A673 (cell line): Measurements from ENCODE around the gene EZH1. TPM values are rescaled to one million over a fixed set of nuclear protein-coding genes. Genes with fewer than 3 reads are reported as not detected.

Experiments
- BruUV-seq: library from RNA; stranded (reverse); fragments of 400-500 nt; replicated peaks from 2 replicates; lab custom pipeline; 2021; lab: Mats Ljungman, UMichigan
- CTCF ChIA-PET: fragments of 300-600 bp; sonication (Branson Sonifier 250); formaldehyde crosslinking; loops from one replicate; lab custom pipeline; 2022; ENCODE audit warnings: antibody characterized with exemption; lab: Charles Lee
- POLR2A ChIA-PET: fragments of 300-600 bp; sonication (Branson Sonifier 250); formaldehyde crosslinking; loops from one replicate; lab custom pipeline; 2022; ENCODE audit warnings: antibody characterized with exemption; ENCODE audit not compliant: low non-redundant PET; lab: Charles Lee
- DNase-seq: peaks from one replicate; pipeline ENCODE4 v3.0.0-alpha.2; 2015; ENCODE audit warnings: low spot score
- H3K27ac ChIP-seq: fragments of 200-600 bp; sonication (generic); 2 replicates; pipeline ENCODE4 v1.5.1; 2016; ENCODE audit warnings: mixed run types, low read depth, mild to moderate bottlenecking, mixed read lengths, antibody characterized with exemption, low read length; ENCODE audit not compliant: poor library complexity, severe bottlenecking
- H3K27me3 ChIP-seq: fragments of 200-600 bp; sonication (generic); replicated peaks from 2 replicates; pipeline ENCODE4 v1.6.1; 2017; ENCODE audit warnings: mixed run types, low read depth, mild to moderate bottlenecking, mixed read lengths, antibody characterized with exemption, low read length; ENCODE audit not compliant: insufficient read depth, poor library complexity
- H3K36me3 ChIP-seq: fragments of 200-600 bp; sonication (generic); 2 replicates; pipeline ENCODE4 v1.6.1; 2016; ENCODE audit warnings: mixed run types, mild to moderate bottlenecking, mixed read lengths, antibody characterized with exemption, low read length; ENCODE audit not compliant: insufficient read depth, poor library complexity, severe bottlenecking
- H3K4me1 ChIP-seq: fragments of 200-600 bp; sonication (generic); 2 replicates; pipeline ENCODE4 v1.6.1; 2017; ENCODE audit warnings: mixed run types, mild to moderate bottlenecking, mixed read lengths, antibody characterized with exemption, low read length; ENCODE audit not compliant: insufficient read depth, poor library complexity, severe bottlenecking
- H3K4me3 ChIP-seq: fragments of 200-600 bp; sonication (generic); 2 replicates; pipeline ENCODE4 v1.5.1; 2016; ENCODE audit warnings: low read depth, mixed run types, mild to moderate bottlenecking, mixed read lengths, low read length; ENCODE audit not compliant: poor library complexity, severe bottlenecking
- H3K9me3 ChIP-seq: fragments of 200-600 bp; sonication (generic); 2 replicates; pipeline ENCODE4 v1.6.1; 2016; ENCODE audit warnings: mixed run types, low read depth, mild to moderate bottlenecking, mixed read lengths, antibody characterized with exemption, low read length; ENCODE audit not compliant: poor library complexity, severe bottlenecking
- CTCF ChIP-seq: fragments of 300-800, 200-600 bp; sonication (generic); conservative IDR thresholded peaks from 2 replicates; pipeline ENCODE4 v1.5.1; 2017; ENCODE audit warnings: low read depth, mild to moderate bottlenecking, antibody characterized with exemption, low read length, moderate library complexity, mixed read lengths
- EZH2 ChIP-seq: fragments of 200-600 bp; sonication (generic); IDR thresholded peaks from 2 replicates; pipeline ENCODE4 v1.6.1; 2017; ENCODE audit warnings: borderline replicate concordance, low read depth, mild to moderate bottlenecking, mixed read lengths, antibody characterized with exemption, low read length; ENCODE audit not compliant: poor library complexity, severe bottlenecking
- intact Hi-C: fragments of 100-400 bp; cut with micrococcal nuclease; formaldehyde crosslinking; loops from one replicate; pipeline ENCODE4 v1.10.0; 2022; ENCODE audit not compliant: unreplicated experiment
- total RNA-seq: library from RNA; stranded (reverse); gene quantifications from 2 replicates; pipeline ENCODE4 v1.2.3, GENCODE V29; 2021

EZH1 gene
- total RNA-seq, 1 experiment from 2014 or later: 16.4 TPM

- no TSS peak for BruUV-seq
- no peak for DNase-seq
- Histone ChIP-seq H3K27ac (no peak overlapping the region), H3K36me3 (no peaks in the 10 kb centered on the region), H3K27me3 (no peaks in the 10 kb centered on the region), H3K9me3 (no peaks in the 10 kb centered on the region), H3K4me3 (peak overlapping the region; percentile 77), H3K4me1 (peaks cover 13% of the 10 kb centered on the region)
- POLR2A ChIA-PET: no interaction called here
- CTCF ChIA-PET: no interaction called here
- intact Hi-C loops: loop anchor here (5.0 kb wide), 1 partner anchor 98 kb away; the partner anchor contains the start of gene PSMC3IP
- TF ChIP-seq EZH2 (no peak), CTCF (no peak)
Observed at GRCh38 chr17:42675348-42675964, 69.4 kb downstream of the EZH1 start.

GRCh38 chr17:42674755-42675347 is 70.0 kb downstream of the EZH1 start:
- Histone ChIP-seq H3K27me3 (no peaks in the 10 kb centered on the region), H3K4me1 (peaks cover 13% of the 10 kb centered on the region), H3K27ac (no peak overlapping the region), H3K9me3 (no peaks in the 10 kb centered on the region), H3K36me3 (no peaks in the 10 kb centered on the region), H3K4me3 (peak overlapping the region; percentile 77)
- no peak for DNase-seq
- ChIA-PET CTCF (no interaction called here), POLR2A (no interaction called here)
- no peak for TF ChIP-seq EZH2
- no peak for TF ChIP-seq CTCF
- BruUV-seq: no TSS peak
- intact Hi-C loops: loop anchor here (5.0 kb wide), 1 partner anchor 98 kb away; the partner anchor contains the start of gene PSMC3IP

- peak; percentile 53 for TF ChIP-seq CTCF
- TF ChIP-seq EZH2: no peak
- Histone ChIP-seq H3K36me3 (peaks cover 4% of the 10 kb centered on the region), H3K27ac (no peak overlapping the region), H3K4me3 (no peak overlapping the region), H3K9me3 (no peaks in the 10 kb centered on the region), H3K4me1 (peaks cover 8% of the 10 kb centered on the region), H3K27me3 (no peaks in the 10 kb centered on the region)
- BruUV-seq: no TSS peak
- ChIA-PET POLR2A (no interaction called here), CTCF (no interaction called here)
- intact Hi-C loops: no loop called here
- DNase-seq: peak; percentile 44
Observed at GRCh38 chr17:42673885-42674754, 70.7 kb downstream of the EZH1 start.
